Stimulated activated CD8-positive, alpha-beta memory T cell treated with anti-CD3 and anti-CD28 coated beads, Interleukin-2, amount 100 ng/mL, for 48 hours (primary cell): ENCODE data around the gene IWS1.
"Not testable (repeated sequence)": the region's sequence is repeated elsewhere in the genome, so short reads cannot be mapped to it uniquely, and the experiment has no call there.

Experiments
- DNase-seq, 2 donors: peaks; one replicate each; pipeline ENCODE4 v3.0.0-alpha.2; 2020; ENCODE audit warnings: low read depth in 2 of 2

IWS1 gene

DNA sequence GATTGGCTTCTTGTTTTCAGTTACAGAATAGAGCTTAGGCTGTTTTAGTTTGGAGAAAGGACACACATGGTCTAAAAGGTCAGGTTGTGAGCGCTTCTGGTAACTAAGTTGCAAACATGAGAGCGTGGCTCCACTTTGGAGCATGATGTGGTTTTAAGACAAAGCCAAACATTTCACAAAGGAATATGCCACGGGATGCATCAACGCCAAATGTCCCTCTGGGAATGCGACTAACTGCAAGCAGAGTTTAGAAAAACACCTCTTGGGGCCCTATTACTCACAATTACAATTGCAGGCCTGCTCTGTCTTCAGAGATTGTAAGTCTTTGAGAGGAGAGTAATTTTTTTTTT is 34.6 kb upstream of the IWS1 start:
- DNase-seq = no peak

DNA sequence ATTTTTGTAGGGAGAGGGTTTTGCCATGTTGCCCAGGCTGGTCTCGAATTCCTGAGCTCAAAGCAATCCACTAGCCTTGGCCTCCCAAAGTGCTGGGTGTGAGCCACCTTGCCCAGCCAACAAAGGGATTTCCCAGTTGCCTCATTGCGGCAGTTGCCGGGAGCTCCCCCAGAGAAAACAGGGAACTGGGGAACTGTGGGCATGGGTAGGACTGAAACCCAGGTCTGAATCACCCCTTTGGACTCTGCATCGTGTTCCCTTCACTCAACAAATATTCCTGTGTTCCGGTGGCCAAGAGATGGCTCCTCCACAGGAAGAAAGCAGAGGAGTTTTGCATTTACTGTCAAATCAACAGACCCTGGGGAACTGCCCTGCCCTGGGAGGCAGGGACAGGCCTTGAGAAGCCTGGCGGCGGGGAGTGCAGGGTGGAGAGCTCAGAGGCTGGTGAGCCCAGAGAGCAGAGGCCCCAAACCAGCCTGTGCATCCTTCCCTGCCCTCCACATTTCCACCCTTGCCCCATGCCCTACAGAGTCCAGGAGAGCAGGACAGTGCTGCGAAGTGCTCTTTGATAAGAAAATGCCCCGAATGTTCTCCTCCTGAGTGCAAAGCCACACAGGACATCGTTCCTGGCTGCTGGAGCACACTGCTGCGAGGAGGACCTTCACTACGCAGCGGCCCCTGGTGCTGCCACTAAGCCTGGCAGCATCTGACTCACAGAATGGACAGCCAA is 34.1 kb upstream of the IWS1 start:
- DNase-seq = no peak

DNA sequence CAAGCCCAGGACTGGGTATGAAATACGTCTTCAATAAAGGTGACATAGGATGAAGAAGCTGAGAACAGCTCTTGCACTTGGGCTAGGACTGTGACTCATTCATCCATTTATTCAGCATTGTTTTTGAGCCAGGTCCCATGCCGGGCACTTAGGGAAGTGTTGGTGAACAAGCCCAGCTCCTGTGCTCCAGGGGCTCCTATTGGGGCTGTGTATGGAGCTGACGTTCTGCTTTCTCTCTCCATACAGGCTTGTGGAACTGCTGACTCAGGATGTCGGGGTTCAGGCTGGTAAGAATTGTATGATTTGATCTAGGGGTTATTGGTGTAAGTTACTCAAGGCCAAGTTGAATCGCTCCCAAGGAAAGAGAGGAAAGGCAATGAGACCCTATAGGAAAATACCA is 33.2 kb upstream of the IWS1 start:
- DNase-seq = no peak

DNA sequence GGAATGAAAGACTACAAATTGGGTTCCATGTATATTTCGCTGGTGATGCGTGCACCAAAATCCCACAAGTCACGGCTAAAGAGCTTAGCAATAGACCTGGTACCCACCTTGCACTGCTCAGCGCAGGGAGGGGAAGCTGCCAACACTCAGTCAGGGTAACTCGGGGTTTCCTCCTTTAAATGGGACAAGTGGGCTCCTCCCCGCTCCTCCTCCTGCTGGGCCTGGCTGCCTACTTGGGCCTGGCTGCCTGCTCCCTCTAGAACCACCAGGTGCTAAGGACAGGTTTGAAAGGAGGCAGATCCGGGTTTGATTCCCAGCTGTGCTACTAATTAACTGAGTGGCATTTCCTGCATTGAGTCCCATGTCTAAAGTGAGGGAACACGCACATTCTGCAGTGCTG is 32.6 kb upstream of the IWS1 start:
- DNase-seq = no peak

- no peak for DNase-seq
Measured at GRCh38 chr2:127552846-127553245, 26.6 kb upstream of the IWS1 start.

GRCh38 chr2:127552336-127552735 is 26.0 kb upstream of the IWS1 start:
- no peak for DNase-seq

GRCh38 chr2:127551221-127551930 is 25.1 kb upstream of the IWS1 start:
- DNase-seq = no peak

DNA sequence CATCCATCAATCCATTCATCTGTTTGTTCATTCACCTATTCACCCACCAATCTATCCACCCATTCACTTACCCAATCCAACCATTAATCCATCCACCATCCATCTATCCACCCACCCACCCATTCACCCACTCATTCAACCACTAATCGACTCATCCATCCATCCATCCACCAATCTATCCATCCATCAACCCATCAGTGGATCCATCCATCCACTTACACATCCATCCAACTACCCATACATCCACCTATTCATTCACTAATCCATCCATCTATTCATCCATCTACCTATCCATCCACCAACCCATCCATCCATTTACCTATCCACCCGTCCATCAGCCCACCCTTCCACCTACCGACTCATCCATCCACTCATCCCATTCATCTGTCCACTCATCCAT is 20.5 kb upstream of the IWS1 start:
- no peak for DNase-seq

DNA sequence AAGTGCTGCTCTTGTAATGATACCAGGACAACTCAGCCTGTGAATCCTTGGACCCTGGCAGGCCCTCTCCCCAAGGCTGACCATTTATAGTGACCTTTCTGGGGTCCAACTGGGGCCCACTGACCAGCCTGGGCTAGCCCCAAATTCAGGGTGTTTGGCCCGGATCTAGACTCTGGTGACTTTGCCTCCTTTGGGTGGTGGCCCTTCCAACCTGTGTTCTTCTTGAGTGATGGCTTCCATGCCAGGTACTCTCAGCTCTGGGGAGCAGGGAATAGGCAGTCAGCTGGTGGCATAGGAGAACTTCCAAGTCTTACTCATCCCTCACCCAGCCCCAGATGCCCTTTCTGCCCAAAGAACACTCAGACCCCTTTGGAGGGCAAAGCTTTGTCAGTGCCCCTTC is 19.5 kb upstream of the IWS1 start:
- no peak for DNase-seq

GRCh38 chr2:127545189-127545588 is 18.9 kb upstream of the IWS1 start:
- no peak for DNase-seq

- DNase-seq = not testable (repeated sequence)
Measured at GRCh38 chr2:127543013-127543501, 16.8 kb upstream of the IWS1 start.

DNA sequence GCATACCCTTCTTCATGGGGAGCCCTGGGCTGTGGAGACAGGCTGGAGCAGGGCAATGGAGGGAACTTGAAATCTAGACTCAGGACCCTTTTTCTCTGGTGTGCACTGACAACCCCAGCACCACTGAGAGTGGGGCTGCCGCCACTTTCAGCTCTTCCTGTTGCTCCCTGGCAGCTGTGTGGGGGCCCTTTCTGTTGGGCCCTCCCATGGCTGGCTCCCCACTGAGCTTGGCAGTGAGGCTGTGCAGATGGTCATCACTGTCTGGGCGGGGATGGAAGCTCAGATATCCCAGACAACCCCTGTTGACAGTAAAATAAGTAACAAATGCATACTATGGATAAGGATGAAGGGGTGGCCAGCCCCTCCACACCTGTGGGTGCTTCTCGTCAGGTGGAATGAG is 15.9 kb upstream of the IWS1 start:
- no peak for DNase-seq

- no peak for DNase-seq
Measured at GRCh38 chr2:127541809-127542208, 15.5 kb upstream of the IWS1 start.

DNA sequence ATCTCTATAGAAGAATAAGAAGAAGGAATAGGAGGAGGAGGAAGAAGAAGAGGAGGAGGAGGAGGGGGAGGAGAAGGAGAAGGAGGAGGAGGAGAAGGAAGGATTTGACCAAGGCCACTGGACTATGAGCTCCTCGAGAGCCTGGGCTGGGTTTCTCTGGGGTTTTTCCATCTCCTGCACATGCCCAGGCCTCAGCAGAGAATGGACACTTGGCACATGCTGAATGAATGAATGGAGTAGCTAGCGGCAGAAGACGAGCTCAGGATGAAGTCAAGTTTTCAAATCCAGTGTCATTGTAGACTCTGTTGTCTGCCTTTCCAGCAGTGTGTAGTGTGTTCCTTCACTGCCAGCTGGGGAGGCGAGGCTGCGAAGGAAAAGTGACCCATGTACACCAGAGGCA is 11.4 kb upstream of the IWS1 start:
- no peak for DNase-seq

GRCh38 chr2:127536707-127537541 is 10.6 kb upstream of the IWS1 start:
- no peak for DNase-seq

DNA sequence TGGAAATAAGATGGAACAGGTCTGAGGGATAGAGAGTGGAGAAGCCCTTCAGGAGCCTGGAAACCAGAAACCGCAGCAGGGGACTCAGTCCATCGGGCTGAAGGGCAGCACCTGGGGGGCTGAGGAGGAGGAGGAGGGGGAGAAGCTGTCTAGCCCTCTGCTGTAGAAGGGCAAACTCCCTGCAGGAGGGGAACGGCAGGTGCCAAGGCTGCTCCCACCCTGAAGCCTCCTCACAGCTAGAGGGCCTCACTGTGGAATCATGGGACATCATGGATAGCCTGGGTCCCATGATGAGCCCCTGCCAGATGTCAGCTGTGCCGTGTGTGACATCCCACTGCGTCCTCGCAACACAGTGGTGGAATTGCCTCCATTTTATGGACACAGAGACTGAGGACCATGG is 9.6 kb upstream of the IWS1 start:
- DNase-seq = no peak

DNA sequence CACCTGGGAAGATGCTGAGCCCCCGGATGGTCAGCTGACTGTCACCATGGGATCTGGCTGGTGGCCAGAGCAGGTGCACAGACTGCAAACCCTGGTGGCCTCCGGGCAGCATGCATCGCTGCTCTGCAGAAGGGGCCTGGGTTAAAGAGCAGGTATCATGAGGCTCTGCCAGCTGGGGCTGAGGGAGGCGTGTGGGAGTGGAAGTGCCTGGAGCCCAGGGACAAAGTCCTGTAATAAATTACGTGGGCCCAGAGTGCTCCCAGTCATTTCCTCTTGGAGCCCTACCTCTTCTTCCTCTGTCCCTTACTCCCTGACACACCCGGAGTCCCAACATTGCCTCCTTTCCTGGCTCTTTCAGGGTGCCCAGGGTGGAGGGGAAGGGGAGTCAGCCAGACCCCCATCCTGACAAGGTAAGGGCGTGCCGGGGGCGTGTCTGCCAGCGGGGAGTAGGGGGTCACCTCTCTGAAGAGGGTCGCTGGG is 9.2 kb upstream of the IWS1 start, which contains the start of gene MYO7B:
Gene MYO7B (plus strand): TSS at position 262 of the 480 bp plus-strand sequence. CDS start 24,040 bp downstream, outside the sequence.
- no peak for DNase-seq

GRCh38 chr2:127532296-127532695 is 6.0 kb upstream of the IWS1 start:
- no peak for DNase-seq

DNA sequence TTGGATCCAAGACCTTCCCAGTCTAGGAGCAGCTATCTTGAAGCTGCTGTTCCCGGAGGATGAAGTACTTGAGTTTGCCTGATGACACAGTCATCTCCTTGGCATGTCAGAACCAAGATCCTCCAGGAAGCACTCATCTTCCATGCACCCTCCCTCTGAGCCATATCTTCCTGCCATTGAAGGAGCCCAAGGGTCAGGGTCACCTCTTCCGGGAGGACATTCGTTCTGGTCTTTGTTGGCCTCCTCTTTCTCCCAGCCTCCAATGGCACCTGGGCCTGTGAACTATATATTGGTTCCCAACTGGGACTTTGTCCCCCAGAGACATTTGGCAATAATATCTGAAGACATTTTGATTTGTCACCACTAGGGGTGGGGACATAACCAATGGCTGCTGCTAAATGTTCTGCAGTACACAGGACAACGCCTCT is 4.9 kb upstream of the IWS1 start:
- DNase-seq = no peak

GRCh38 chr2:127530245-127531140 is 4.2 kb upstream of the IWS1 start:
- DNase-seq = no peak

- not testable (repeated sequence) for DNase-seq
Measured at GRCh38 chr2:127529416-127529815, 3.1 kb upstream of the IWS1 start.
